Measurements from ENCODE around the gene ATRX. TPM values are rescaled to one million over a fixed set of nuclear protein-coding genes. Genes with fewer than 3 reads are reported as not detected.
"Not testable (repeated sequence)": the region's sequence is repeated elsewhere in the genome, so short reads cannot be mapped to it uniquely, and the experiment has no call there.

Gene ATRX
- total RNA-seq, 1 donor from 2014 or later = 77.3 TPM

GRCh38 chrX:77740376-77740905 lies 45.6 kb downstream of the ATRX start:
- no peak for DNase-seq (ENCODE audit: low spot score)

- DNase-seq (ENCODE audit: low spot score) = no peak
Measured at GRCh38 chrX:77733342-77733741, 52.7 kb downstream of the ATRX start.

GRCh38 chrX:77731821-77732419 lies 54.1 kb downstream of the ATRX start:
- no peak for DNase-seq (ENCODE audit: low spot score)

GRCh38 chrX:77726095-77726494 lies 59.9 kb downstream of the ATRX start:
- not testable (repeated sequence) for DNase-seq (ENCODE audit: low spot score)

GRCh38 chrX:77723681-77724080 lies 62.3 kb downstream of the ATRX start:
- DNase-seq (ENCODE audit: low spot score) = no peak

GRCh38 chrX:77719388-77719787 lies 66.6 kb downstream of the ATRX start:
- DNase-seq (ENCODE audit: low spot score) = no peak

GRCh38 chrX:77704881-77705280 lies 81.1 kb downstream of the ATRX start:
- no peak for DNase-seq (ENCODE audit: low spot score)

GRCh38 chrX:77698242-77698641 lies 87.8 kb downstream of the ATRX start:
- DNase-seq (ENCODE audit: low spot score) = no peak

GRCh38 chrX:77694491-77694890 lies 91.5 kb downstream of the ATRX start:
- no peak for DNase-seq (ENCODE audit: low spot score)

- DNase-seq (ENCODE audit: low spot score) = no peak
Measured at GRCh38 chrX:77693594-77693993, 92.4 kb downstream of the ATRX start.

- DNase-seq (ENCODE audit: low spot score) = no peak
Measured at GRCh38 chrX:77691916-77692315, 94.1 kb downstream of the ATRX start.

GRCh38 chrX:77689376-77689775 lies 96.6 kb downstream of the ATRX start:
- DNase-seq (ENCODE audit: low spot score) = no peak

- not testable (repeated sequence) for DNase-seq (ENCODE audit: low spot score)
Measured at GRCh38 chrX:77685683-77686082, 100.3 kb downstream of the ATRX start.

GRCh38 chrX:77679144-77679543 lies 106.9 kb downstream of the ATRX start:
- DNase-seq (ENCODE audit: low spot score) = no peak

GRCh38 chrX:77675986-77676385 lies 110.0 kb downstream of the ATRX start:
- no peak for DNase-seq (ENCODE audit: low spot score)

- DNase-seq (ENCODE audit: low spot score) = no peak
Measured at GRCh38 chrX:77668391-77669237, 117.4 kb downstream of the ATRX start.

- no peak for DNase-seq (ENCODE audit: low spot score)
Measured at GRCh38 chrX:77658886-77659285, 127.1 kb downstream of the ATRX start.

- DNase-seq (ENCODE audit: low spot score) = no peak
Measured at GRCh38 chrX:77652095-77652494, 133.9 kb downstream of the ATRX start.

- DNase-seq (ENCODE audit: low spot score) = no peak
Measured at GRCh38 chrX:77640702-77641101, 145.3 kb downstream of the ATRX start.

- no peak for DNase-seq (ENCODE audit: low spot score)
Measured at GRCh38 chrX:77639820-77640219, 146.2 kb downstream of the ATRX start.

GRCh38 chrX:77638397-77638796 lies 147.6 kb downstream of the ATRX start:
- no peak for DNase-seq (ENCODE audit: low spot score)

- no peak for DNase-seq (ENCODE audit: low spot score)
Measured at GRCh38 chrX:77635373-77635772, 150.6 kb downstream of the ATRX start.

Data from mucosa of gallbladder (tissue), 1 donor.